GM19239 (cell line): ENCODE data around the gene LCE1F.

ENCODE experiments used
- DNase-seq: peaks from one replicate; pipeline ENCODE4 v3.0.0; 2011; ENCODE audit warnings: low spot score; ENCODE audit not compliant: insufficient read length
- FAIRE-seq: peaks from 2 replicates; lab custom pipeline; 2011; peaks lifted over from hg19 to GRCh38; lab: Jason Lieb, UNC

Gene LCE1F

GRCh38 chr1:152774875-152775274, at the start of gene LCE1F:
Gene LCE1F, plus strand, starts transcription at chr1:152775140. Its CDS starts 1,232 bp downstream, at chr1:152776372.
- DNase-seq (no peak), FAIRE-seq (no peak)

GRCh38 chr1:152725261-152725660, 49.7 kb upstream of the LCE1F start:
- DNase-seq = no peak
- FAIRE-seq = no peak

DNA sequence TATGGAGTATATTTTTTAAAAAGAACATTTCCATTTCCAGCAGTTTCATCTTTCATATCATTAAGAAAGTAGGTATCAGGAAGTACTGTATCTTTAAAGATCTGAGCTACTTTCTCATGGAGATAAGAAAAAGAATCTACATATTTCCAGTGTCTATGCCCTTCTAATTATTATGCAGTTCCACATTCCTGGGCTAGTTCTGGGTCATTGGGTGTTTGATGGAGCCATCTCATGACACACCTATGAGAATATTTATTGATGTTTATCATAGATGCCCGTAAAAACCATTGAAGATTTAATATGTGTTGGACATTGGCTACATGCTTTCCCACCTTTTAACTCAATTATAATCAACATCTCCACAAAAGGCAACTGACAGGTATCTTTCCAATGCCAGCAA, 46.0 kb upstream of the LCE1F start:
- no peak for FAIRE-seq
- DNase-seq = no peak

DNA sequence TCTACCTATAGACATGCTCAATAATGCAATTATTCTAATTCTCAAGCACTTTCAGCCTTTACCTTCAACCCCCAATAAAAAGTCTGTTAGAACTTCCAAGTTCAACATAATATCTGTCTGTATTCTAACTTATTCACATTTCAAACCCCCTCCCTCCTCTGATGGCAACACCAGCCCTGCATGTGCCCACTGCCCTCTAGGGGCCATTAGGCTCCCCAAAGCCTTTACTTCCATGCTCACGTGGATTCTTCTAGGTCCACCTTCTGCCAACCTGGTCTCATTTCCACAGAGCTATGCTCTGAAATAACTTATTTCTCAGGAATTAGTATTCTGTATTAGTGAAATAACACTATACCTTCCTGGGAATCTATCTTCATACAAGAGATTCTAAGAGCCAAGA, 39.3 kb upstream of the LCE1F start:
- FAIRE-seq (no peak), DNase-seq (no peak)

GRCh38 chr1:152737997-152738396, 36.9 kb upstream of the LCE1F start:
- DNase-seq (no peak), FAIRE-seq (no peak)

- no peak for DNase-seq
- FAIRE-seq = no peak
Measured at GRCh38 chr1:152739841-152740240, 35.1 kb upstream of the LCE1F start.

GRCh38 chr1:152741656-152742055, 33.3 kb upstream of the LCE1F start:
- FAIRE-seq = no peak

DNA sequence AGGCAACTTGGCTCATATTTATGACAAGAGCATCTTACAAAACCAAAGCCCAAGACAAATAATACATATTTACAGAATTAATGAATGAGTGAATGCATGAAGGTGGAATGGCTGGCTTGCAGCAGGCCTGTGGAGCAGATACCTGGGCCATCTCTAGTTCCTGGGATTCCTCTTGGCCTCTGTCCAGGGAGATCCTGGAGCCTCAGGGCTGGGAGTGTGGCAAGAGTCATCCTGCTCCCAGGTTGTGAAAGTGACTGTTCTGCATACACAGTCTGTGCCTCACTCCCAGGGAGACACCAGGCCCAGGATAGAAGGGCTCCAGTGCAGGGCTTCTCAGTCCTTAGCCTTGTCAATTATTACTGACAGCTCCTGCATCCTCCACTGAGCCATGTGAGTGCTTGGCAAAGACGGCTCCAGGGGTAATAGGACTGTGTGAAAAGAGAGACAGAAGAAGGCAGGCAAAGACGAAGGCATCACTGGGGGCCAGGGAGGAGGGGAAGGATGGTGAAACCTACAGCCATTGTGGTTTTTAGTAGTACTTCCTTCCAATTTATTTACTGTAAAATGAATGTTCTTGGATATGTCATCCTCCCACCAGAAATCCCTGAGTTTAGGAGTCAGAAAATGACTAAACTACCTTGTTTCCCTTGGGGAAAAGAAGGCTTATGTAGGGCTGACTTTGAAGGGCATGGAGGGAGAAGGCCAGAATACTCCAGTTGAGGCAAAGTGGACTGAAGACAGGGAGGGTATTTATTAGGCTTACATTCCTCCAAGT, 31.4 kb upstream of the LCE1F start:
- no peak for FAIRE-seq
- no peak for DNase-seq

More at GRCh38 chr1:152741656-152742055, 33.3 kb upstream of the LCE1F start:
- DNase-seq = no peak

- DNase-seq = no peak
- no peak for FAIRE-seq
Measured at GRCh38 chr1:152745289-152745704, 29.6 kb upstream of the LCE1F start.

- FAIRE-seq = no peak
Measured at GRCh38 chr1:152745765-152746444, 29.0 kb upstream of the LCE1F start.

DNA sequence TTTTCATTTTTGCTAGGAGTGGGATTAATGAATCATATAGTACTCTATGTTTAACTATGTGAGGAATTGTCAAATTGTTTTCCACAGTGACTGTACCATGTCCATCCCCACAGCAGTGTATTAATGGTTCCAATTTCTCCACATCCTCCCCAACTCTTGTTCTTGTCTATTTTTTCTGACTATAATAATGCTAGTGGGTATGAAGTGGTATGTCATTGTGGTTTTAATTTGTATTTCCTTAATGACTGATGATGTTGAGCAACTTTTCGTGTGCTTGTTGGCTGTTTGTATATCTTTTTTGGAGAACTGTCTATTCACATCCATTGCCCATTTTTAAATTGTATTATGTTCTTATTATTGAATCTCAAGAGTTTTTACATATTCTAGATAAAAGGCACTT, 27.1 kb upstream of the LCE1F start:
- FAIRE-seq (no peak), DNase-seq (no peak)

More at GRCh38 chr1:152745765-152746444, 29.0 kb upstream of the LCE1F start:
- DNase-seq = no peak

DNA sequence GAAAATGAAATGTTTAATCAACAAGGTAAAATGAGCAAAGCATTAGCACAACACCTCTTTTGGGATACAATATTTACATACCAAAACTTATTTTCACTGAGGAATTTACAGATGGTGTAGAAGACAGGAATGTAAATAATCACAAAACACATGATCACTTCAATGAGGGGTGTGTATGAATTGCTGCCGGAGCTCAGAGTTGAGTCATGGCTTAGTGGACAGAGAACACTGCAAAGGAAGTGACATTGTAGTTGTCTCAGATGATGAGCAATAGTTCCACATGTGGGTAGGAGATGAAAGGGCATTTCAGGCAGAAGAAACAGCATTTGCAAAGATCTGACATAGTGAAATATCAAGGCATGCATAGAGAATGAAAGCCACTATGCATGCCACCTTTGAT, 22.7 kb upstream of the LCE1F start:
- no peak for DNase-seq

DNA sequence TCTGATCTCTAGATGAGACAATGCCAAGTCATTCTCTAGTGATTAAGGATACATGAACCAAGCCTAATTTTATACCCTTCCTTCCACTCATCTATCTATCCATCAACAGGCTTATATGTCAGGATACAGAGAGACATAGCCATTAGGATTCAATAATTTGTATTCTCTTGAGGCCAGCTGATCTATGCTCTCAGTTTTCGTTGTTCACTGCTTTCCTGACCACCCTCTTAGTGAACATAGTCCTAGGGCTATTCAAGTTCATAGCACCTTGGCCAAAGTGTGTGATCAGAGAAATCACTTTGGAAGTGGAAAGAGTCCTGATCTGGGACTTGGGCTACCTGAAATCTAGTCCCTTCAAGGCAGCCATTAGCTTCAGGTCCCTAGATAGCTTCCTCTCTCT, 21.4 kb upstream of the LCE1F start:
- DNase-seq = no peak
- no peak for FAIRE-seq

More for the DNA sequence above, 22.7 kb upstream of the LCE1F start:
- no peak for FAIRE-seq

DNA sequence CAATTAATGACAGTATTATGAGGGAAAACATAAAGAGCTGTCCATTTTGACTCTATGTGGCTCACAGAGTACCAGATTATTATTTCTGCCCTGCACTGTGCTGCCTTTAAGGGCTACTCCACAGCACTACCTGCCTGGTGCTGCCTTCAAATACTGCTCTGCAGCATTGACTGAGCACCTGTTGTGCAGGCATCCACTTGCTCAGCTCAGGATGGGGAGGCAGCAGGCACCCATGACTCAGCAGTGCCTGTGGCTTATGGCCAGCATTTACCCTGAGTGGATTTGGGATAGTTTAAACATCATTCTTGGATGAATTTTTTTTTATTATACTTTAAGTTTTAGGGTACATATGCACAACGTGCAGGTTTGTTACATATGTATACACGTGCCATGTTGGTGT, 18.1 kb upstream of the LCE1F start:
- no peak for FAIRE-seq

GRCh38 chr1:152757747-152758146, 17.2 kb upstream of the LCE1F start, which contains the start of gene KPRP:
Gene KPRP, plus strand, starts transcription at chr1:152758025. Its CDS starts 1,564 bp downstream, at chr1:152759589.
- no peak for FAIRE-seq
- DNase-seq = no peak

More for the DNA sequence above, 18.1 kb upstream of the LCE1F start:
- DNase-seq = no peak

GRCh38 chr1:152758636-152759035, 16.3 kb upstream of the LCE1F start:
- DNase-seq (no peak), FAIRE-seq (no peak)

DNA sequence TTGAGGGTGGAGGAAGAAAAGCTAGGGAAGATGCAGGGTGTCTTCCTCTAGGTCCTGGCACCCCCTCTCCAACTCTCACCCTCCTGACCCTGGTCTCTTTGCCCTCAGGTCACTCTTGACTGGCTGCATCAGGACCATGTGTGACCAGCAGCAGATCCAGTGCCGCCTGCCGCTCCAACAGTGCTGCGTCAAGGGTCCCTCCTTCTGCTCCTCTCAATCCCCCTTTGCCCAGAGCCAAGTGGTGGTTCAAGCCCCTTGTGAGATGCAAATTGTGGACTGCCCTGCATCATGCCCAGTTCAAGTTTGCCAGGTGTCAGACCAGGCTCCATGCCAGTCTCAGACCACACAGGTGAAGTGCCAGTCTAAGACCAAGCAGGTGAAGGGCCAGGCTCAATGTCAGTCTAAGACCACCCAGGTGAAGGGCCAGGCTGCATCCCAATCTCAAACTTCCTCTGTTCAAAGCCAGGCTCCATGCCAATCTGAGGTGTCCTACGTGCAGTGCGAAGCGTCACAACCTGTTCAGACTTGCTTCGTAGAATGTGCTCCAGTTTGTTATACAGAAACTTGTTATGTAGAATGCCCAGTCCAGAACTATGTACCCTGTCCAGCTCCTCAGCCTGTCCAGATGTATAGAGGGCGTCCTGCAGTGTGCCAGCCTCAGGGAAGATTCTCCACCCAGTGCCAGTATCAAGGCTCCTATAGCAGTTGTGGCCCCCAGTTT, 15.3 kb upstream of the LCE1F start:
- FAIRE-seq (no peak), DNase-seq (no peak)

- FAIRE-seq (no peak), DNase-seq (no peak)
Measured at GRCh38 chr1:152760551-152761190, 14.3 kb upstream of the LCE1F start.

- no peak for FAIRE-seq
- DNase-seq = no peak
Measured at GRCh38 chr1:152761609-152762213, 13.2 kb upstream of the LCE1F start.
